ENCODE results near the gene PPFIA1.
"Not testable (repeated sequence)": the region's sequence is repeated elsewhere in the genome, so short reads cannot be mapped to it uniquely, and the experiment has no call there.

The PPFIA1 gene

DNA sequence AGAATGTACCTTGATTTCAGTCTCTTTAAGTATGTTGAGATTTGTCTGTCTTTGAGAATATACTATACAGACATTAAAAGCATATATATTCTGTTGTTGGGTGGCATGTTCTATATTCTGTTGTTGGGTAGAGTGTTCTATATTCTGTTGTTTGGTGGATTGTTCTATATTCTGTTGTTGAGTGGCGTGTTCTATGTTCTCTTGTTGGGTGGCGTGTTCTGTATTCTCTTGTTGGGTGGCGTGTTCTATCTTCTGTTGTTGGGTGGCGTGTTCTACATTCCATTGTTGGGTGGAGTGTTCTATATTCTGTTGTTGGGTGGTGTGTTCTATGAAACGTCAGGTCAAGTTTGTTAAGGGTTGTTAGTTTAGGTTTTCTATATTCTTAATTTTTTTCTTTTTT, 100.8 kb downstream of the PPFIA1 start:
- H3K4me3 Mint-ChIP-seq = no peak overlapping the region
- H3K9me3 Mint-ChIP-seq = peaks cover 0 to 3% of the 10 kb centered on the region in 2 donors
- H3K27me3 Mint-ChIP-seq = no peaks in the 10 kb centered on the region
- H3K36me3 Mint-ChIP-seq (ENCODE audit: insufficient read depth) = peaks cover 26% of the 10 kb centered on the region
- H3K27ac Mint-ChIP-seq = no peak overlapping the region
- H3K4me1 Mint-ChIP-seq (ENCODE audit: low read depth in 2 of 2) = peaks cover 6 to 12% of the 10 kb centered on the region in 2 donors
- no peak for DNase-seq
- ATAC-seq (replicated peaks) = no peak

DNA sequence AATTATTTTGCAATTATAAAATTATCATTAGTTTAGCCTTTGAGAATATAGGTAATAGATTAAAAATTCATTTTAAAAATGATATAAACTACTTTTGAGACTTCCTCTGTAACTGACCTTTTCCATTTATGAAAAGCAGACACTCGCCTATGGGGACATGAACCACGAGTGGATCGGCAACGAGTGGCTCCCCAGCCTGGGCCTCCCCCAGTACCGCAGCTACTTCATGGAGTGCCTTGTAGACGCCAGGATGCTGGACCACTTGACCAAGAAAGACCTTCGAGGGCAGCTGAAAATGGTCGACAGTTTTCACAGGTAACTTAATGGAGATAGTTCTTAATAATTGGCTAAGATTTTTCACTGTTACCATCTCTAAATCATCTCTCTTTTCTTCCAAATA, 101.6 kb downstream of the PPFIA1 start:
- Mint-ChIP-seq H3K4me1 (ENCODE audit: low read depth in 2 of 2) (peaks cover 4 to 10% of the 10 kb centered on the region in 2 donors), H3K27me3 (no peaks in the 10 kb centered on the region), H3K36me3 (ENCODE audit: insufficient read depth) (peaks cover 35% of the 10 kb centered on the region), H3K4me3 (no peak overlapping the region), H3K27ac (no peak overlapping the region), H3K9me3 (peaks cover 0 to 3% of the 10 kb centered on the region in 2 donors)
- no peak for ATAC-seq (replicated peaks)
- DNase-seq = no peak

DNA sequence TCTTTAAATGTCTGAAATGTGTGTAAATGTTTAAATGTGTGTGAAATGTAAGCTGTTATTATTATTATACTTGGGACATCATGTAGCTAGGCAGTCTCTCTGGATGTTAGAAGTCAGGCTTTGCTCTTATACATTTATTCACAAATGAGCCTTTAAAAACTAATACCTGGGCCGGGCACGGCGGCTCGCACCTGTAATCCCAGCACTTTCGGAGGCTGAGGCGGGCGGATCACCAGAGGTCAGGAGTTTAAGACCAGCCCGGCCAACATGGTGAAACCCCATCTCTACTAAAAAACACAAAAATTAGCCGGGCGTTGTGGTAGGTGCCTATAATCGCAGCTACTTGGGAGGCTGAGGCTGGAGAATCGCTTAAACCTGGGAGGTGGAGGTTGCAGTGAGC, 106.1 kb downstream of the PPFIA1 start:
- no peak overlapping the region for H3K4me3 Mint-ChIP-seq
- H3K4me1 Mint-ChIP-seq (ENCODE audit: low read depth in 2 of 2) = peaks cover 0 to 2% of the 10 kb centered on the region in 2 donors
- ATAC-seq (replicated peaks) (no peak), DNase-seq (no peak)
- H3K36me3 Mint-ChIP-seq (ENCODE audit: insufficient read depth) = peaks cover 46% of the 10 kb centered on the region
- no peak overlapping the region for H3K27ac Mint-ChIP-seq
- H3K9me3 Mint-ChIP-seq = no peaks in the 10 kb centered on the region
- H3K27me3 Mint-ChIP-seq = no peaks in the 10 kb centered on the region

DNA sequence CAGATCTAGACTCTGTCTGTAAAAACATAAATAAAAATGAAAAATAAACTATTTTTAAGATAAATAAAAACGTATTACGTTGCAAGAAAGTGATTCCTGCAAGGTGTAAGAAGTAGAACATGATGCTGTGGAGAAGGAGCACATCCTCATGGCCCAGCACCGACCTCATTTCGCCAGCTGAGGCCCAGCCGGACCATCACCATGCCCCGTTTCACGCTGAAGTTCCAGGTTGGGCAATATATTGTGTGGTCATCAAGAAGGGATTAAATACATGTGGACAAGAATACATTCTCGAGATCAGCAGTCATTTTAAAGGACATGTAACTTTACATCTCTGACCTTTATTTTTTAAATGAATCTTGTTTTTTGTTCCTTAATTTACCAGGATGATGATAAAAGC, 107.2 kb downstream of the PPFIA1 start:
- no peaks in the 10 kb centered on the region for H3K9me3 Mint-ChIP-seq
- H3K27ac Mint-ChIP-seq = no peak overlapping the region
- H3K27me3 Mint-ChIP-seq = no peaks in the 10 kb centered on the region
- H3K4me1 Mint-ChIP-seq (ENCODE audit: low read depth in 2 of 2) = peaks cover 0 to 2% of the 10 kb centered on the region in 2 donors
- no peak overlapping the region for H3K4me3 Mint-ChIP-seq
- DNase-seq (no peak), ATAC-seq (replicated peaks) (no peak)
- H3K36me3 Mint-ChIP-seq (ENCODE audit: insufficient read depth) = peaks cover 41% of the 10 kb centered on the region

DNA sequence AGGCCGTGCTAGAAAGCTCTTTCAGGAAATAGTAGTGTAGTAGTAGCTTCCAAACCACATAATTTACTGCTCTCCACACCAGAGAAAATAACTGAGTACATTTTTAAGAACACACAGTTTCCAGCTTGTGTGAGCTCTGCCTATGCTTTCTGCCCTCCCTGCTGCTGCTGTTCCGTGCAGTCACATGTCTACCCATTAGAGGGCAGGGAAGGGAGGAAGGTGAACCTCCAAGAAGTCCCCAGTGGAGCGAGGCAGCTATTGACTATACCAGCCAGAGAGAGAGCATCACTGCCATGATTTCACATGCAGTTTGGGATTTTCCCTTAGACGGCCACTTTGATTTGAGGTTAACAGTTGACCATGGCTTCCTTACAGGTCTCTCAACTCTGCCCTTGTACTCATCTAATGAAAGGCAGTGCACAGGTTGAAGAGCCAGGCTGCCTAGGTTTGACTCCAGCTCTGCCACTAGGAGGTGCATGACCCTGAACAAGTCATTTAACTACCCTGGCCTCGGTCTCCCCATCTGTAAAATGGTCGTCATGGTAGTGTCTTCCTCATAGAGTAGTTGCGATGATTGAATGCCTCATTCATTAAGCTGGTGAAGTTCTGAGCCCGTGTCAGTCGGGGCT, 108.1 kb downstream of the PPFIA1 start:
- no peak for ATAC-seq (replicated peaks)
- peaks cover 36% of the 10 kb centered on the region for H3K36me3 Mint-ChIP-seq (ENCODE audit: insufficient read depth)
- no peak overlapping the region for H3K27ac Mint-ChIP-seq

DNA sequence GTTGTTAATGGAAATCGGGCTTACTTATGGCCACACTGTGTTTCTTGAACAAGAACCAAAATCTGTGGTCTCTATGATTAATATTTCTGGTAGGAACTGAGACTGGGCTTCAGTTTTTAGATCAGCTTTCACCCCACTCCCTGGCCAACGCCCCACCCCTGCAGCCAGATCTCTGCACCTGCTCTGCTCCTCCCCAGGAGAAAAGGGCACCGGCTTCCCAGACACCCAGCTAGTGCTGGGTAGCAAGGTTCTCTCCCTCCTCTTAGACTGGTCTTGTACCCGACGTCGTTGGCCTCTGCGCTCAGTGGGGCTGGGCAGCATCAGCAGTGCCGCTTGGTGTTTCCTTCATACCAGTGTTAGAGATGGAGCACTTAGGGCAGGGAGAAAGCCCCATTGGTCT, 110.9 kb downstream of the PPFIA1 start:
- DNase-seq (no peak), ATAC-seq (replicated peaks) (no peak)
- no peaks in the 10 kb centered on the region for H3K9me3 Mint-ChIP-seq
- no peaks in the 10 kb centered on the region for H3K27me3 Mint-ChIP-seq
- peaks cover 28% of the 10 kb centered on the region for H3K36me3 Mint-ChIP-seq (ENCODE audit: insufficient read depth)
- no peak overlapping the region for H3K4me3 Mint-ChIP-seq
- peaks cover 0 to 2% of the 10 kb centered on the region in 2 donors for H3K4me1 Mint-ChIP-seq (ENCODE audit: low read depth in 2 of 2)
- peak overlapping the region in 1 of 2 donors; percentile 35 for H3K27ac Mint-ChIP-seq

More for the DNA sequence above, 108.1 kb downstream of the PPFIA1 start:
- Mint-ChIP-seq H3K27me3 (no peaks in the 10 kb centered on the region), H3K4me3 (no peak overlapping the region), H3K9me3 (no peaks in the 10 kb centered on the region), H3K4me1 (ENCODE audit: low read depth in 2 of 2) (peaks cover 0 to 2% of the 10 kb centered on the region in 2 donors)
- DNase-seq = no peak

DNA sequence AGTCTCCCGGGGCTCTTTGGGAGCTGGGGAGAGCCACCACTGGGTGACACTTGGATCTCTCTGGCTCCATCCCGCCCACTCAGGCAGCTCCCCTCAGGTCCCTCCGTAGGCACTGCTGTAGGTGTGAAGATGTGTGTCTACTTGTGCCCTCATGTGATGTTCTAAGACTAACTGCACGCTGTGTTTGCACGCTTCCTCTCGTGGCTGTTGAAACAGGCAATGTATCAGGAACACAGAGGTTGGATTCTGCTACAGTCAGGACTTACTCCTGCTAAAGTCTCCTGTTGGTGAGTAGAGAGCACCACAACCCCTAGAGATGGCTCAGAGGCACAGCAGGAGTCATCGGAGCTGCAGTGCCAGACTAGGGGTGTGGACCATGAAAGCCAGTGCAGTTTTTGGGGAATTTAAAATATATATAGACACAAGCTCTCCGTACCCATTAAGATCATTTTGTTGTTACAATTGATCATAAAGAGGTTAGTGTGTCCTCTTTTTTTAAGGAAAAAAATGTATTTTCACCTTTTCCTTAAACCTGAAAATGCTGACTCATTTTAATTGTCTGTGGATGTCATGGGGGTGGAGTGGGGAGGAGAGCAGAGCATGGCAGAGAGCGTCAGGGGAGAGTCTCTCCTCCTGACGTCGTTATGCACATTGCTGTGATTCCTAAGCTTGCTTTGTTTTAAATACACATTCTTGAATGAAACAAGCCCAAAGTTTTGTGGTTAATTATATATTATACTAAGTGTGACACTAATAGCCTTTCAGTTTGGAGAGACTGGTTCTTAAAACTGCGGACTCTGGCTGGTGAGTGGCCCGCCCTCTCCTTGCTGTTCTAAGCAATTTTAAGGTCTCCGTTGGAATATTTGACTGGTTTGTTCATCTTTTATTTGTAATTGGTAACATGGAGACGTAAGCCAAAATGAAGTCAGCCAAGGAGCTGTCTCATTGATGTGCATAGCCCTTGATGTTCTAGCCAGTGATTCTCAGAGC, 111.7 kb downstream of the PPFIA1 start:
- Mint-ChIP-seq H3K27ac (peak overlapping the region in 1 of 2 donors; percentile 35), H3K4me1 (ENCODE audit: low read depth in 2 of 2) (peaks cover 0 to 2% of the 10 kb centered on the region in 2 donors), H3K9me3 (no peaks in the 10 kb centered on the region), H3K36me3 (ENCODE audit: insufficient read depth) (peaks cover 20% of the 10 kb centered on the region), H3K27me3 (no peaks in the 10 kb centered on the region), H3K4me3 (no peak overlapping the region)
- ATAC-seq (replicated peaks) = no peak
- no peak for DNase-seq

DNA sequence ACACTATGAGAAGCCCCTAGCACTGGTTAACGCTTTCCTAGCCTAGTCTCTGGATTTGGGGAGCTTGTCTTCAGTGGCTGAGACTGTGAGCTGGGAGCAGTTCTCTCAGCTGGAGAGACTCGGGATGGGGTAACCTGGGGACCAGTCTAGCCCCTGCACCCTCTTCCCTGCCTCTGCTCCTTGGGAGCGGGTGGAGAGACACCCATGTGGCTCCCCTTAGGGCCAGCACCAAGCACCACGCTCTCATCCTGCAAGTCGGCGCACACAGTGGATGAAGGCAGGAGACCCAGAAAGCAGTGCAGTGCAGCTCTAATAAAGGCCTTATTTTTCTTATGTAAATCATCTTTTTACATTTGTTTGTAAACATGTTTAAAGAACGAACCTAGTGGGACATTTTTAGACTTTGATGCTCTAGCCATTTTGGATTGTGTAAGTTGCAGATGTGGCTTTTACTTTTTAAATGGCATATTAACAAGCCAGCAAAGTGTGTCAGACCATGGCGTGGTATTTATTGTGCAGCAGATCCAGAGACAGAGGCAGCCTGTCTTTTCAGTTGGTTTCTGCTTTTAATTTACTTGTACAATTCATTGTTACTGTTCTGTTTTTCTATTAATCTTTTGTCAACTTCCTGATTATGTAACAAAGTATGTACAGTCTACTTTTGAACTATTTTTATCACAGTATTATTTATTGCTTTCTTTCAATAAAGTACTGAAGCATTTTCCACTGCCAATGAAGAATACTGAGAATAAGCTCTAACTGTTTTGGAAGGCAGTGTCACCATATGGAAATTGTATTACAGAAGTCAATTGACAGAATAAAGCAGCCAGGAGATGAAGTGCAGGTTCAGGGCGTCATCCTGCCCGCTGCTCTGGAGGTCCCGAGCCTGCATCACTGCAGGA, 113.4 kb downstream of the PPFIA1 start:
- no peak for DNase-seq
- peaks cover 0 to 2% of the 10 kb centered on the region in 2 donors for H3K4me1 Mint-ChIP-seq (ENCODE audit: low read depth in 2 of 2)
- no peak overlapping the region for H3K27ac Mint-ChIP-seq
- peaks cover 14% of the 10 kb centered on the region for H3K36me3 Mint-ChIP-seq (ENCODE audit: insufficient read depth)
- no peaks in the 10 kb centered on the region for H3K9me3 Mint-ChIP-seq
- no peak for ATAC-seq (replicated peaks)
- no peak overlapping the region for H3K4me3 Mint-ChIP-seq
- no peaks in the 10 kb centered on the region for H3K27me3 Mint-ChIP-seq

DNA sequence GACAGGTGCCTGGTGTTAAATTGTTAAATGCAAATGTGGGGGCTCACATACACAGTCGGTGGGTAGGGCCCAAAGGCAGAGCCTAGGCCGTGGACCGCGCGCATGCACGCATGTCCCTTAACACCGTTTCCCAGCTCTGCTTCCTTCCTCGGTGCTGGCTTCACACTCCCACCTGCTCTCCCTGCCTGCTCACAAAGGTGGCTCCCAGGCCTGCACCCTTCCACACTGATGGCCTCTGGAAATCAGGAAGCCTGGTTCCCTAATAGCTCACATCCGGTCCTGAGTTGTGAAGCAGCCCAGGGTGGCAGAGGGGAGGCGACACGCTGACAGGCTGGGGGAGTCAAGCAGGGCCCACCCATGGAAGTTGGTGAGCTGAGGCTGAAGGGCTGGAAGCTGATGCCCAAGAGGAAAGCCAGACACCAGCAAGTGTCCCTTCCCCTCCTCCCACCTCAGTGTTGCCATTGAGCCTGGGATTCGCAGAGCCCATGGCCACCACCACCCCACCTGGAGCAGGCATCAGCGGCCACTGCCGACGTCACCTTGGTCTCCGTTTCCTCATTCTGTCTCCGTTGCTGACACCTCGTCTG, 114.2 kb downstream of the PPFIA1 start:
- H3K27ac Mint-ChIP-seq = no peak overlapping the region
- H3K9me3 Mint-ChIP-seq = no peaks in the 10 kb centered on the region
- ATAC-seq (replicated peaks) (no peak), DNase-seq (no peak)
- H3K4me1 Mint-ChIP-seq (ENCODE audit: low read depth in 2 of 2) = peaks cover 0 to 2% of the 10 kb centered on the region in 2 donors
- H3K4me3 Mint-ChIP-seq = no peak overlapping the region
- H3K27me3 Mint-ChIP-seq = no peaks in the 10 kb centered on the region
- H3K36me3 Mint-ChIP-seq (ENCODE audit: insufficient read depth) = peaks cover 14% of the 10 kb centered on the region

DNA sequence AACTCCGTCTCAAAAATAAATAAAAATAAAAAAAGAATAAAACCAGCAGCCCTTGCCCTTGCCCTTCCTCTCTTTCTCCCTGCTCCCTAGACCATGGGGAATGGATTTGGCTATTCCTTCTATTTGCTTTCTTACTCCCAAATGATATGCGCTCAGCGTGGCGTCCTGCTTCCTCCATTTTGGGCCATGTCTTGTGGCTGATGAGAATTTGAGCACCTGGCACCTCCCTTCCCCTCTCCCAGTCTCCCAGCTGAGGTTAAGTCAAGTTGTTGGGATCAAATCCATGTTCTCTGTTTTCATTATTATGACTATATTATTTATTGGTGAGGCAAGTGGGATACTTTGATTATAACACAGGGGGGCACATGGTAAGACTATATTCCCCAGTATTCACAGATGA, 117.1 kb downstream of the PPFIA1 start:
- H3K4me3 Mint-ChIP-seq = peak overlapping the region in 1 of 2 donors; percentile 11
- H3K27ac Mint-ChIP-seq = no peak overlapping the region
- no peaks in the 10 kb centered on the region for H3K9me3 Mint-ChIP-seq
- H3K27me3 Mint-ChIP-seq = peaks cover 8 to 10% of the 10 kb centered on the region in 2 donors
- ATAC-seq (replicated peaks) (no peak), DNase-seq (no peak)
- no peaks in the 10 kb centered on the region for H3K4me1 Mint-ChIP-seq (ENCODE audit: low read depth in 2 of 2)
- H3K36me3 Mint-ChIP-seq (ENCODE audit: insufficient read depth) = peaks cover 10% of the 10 kb centered on the region

DNA sequence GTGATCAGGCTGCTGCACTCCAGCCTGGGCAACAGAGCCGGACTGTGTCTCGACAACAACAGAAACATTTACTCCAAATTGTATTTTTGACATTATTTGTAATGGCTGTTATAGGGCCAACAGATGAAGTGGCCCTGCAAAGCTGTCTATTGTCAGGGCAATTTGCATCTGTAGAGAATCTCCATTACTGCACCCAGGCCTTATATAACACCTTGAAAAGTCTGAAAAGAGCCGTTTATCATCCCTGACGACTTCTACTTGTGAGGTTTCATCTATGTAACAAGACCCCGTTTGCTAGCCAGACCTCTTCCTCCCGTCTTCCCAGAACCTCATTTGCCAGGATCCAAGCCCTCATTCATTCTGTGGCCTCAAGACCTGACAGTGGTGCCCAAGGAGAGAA, 118.7 kb downstream of the PPFIA1 start:
- Mint-ChIP-seq H3K4me1 (ENCODE audit: low read depth in 2 of 2) (no peaks in the 10 kb centered on the region), H3K4me3 (no peak overlapping the region), H3K27ac (no peak overlapping the region), H3K9me3 (no peaks in the 10 kb centered on the region), H3K27me3 (peaks cover 21 to 26% of the 10 kb centered on the region in 2 donors), H3K36me3 (ENCODE audit: insufficient read depth) (peaks cover 10% of the 10 kb centered on the region)
- no peak for DNase-seq
- ATAC-seq (replicated peaks) = no peak

DNA sequence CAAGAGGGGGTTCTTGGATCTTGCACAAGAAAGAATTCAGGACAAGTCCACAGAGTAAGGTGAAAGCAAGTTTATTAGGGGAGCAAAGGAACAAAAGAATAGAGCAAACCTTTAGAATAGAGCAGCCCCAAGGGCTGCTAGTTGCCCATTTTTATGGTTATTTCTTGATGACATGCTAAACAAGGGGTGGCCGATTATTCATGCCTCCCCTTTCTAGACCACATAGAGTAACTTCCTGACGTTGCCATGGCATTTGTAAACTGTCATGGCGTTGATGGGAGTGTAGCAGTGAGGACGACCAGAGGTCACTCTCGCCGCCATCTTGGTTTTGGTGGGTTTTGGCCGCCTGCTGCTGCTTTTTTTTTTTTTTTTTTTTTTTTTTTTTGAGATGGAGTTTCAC, 120.4 kb downstream of the PPFIA1 start:
- not testable (repeated sequence) for ATAC-seq (replicated peaks); DNase-seq; H3K9me3 Mint-ChIP-seq; H3K4me1 Mint-ChIP-seq (ENCODE audit: low read depth in 2 of 2); H3K4me3 Mint-ChIP-seq; H3K36me3 Mint-ChIP-seq (ENCODE audit: insufficient read depth); H3K27ac Mint-ChIP-seq
- H3K27me3 Mint-ChIP-seq = peaks cover 21 to 41% of the 10 kb centered on the region in 2 donors
